A549 (cell line): ENCODE measurements around the gene RPRD1A.

ENCODE experiments used
- CBX8 ChIP-seq: fragments of 200-600 bp; sonication (generic); IDR thresholded peaks from 2 replicates; pipeline ENCODE4 v1.6.1; 2016
- CEBPB ChIP-seq, 2 experiments: fragments of >200 bp in 1 of 2; sonication (Bioruptor Twin) in 1 of 2; formaldehyde crosslinking in 1 of 2; IDR thresholded peaks; 2 replicates each; pipeline ENCODE4 v1.6.1; 2012 to 2016
- EHMT2 ChIP-seq: fragments of 200-600 bp; sonication (generic); IDR thresholded peaks from 2 replicates; pipeline ENCODE4 v1.6.1; 2016; ENCODE audit warnings: antibody characterized with exemption, low read depth, mild to moderate bottlenecking, moderate library complexity
- EP300 ChIP-seq, 2 experiments: fragments of >200 bp; sonication (Bioruptor Twin); formaldehyde crosslinking; IDR thresholded peaks; 2 replicates in 1 of 2; 3 replicates in 1 of 2; pipeline ENCODE4 v1.6.1; 2016 to 2017
- ESRRA ChIP-seq: fragments of 150-350 bp; IDR thresholded peaks from 2 replicates; pipeline ENCODE4 v1.6.1; 2014; ENCODE audit warnings: mild to moderate bottlenecking, low read length, borderline replicate concordance
- NR3C1 ChIP-seq: fragments of >200 bp; sonication (Bioruptor Twin); formaldehyde crosslinking; IDR thresholded peaks from 3 replicates; pipeline ENCODE4 v1.6.1; 2017
- POLR2A ChIP-seq: IDR thresholded peaks from 2 replicates; pipeline ENCODE4 v1.6.1; 2012; ENCODE audit warnings: mild to moderate bottlenecking, low read length
- POLR2AphosphoS2 ChIP-seq: conservative IDR thresholded peaks from 2 replicates; pipeline ENCODE4 v1.6.1; 2012; ENCODE audit warnings: low read length, improper control_type of control experiment, inconsistent platforms
- RCOR1 ChIP-seq: fragments of 150-350 bp; IDR thresholded peaks from 2 replicates; pipeline ENCODE4 v1.6.1; 2014; ENCODE audit warnings: antibody characterized with exemption, low read length, low read depth
- TP53 ChIP-seq: fragments of 250-450 bp; sonication (Bioruptor Pico); IDR thresholded peaks from 2 replicates; pipeline ENCODE4 v1.5.0; 2021; ENCODE audit warnings: mild to moderate bottlenecking, moderate library complexity
- TF ChIP-seq, protein P1 (sequence below): fragments of >200 bp; sonication (Bioruptor Twin); formaldehyde crosslinking; IDR thresholded peaks from 3 replicates; pipeline ENCODE4 v1.5.1; 2016

DNA sequence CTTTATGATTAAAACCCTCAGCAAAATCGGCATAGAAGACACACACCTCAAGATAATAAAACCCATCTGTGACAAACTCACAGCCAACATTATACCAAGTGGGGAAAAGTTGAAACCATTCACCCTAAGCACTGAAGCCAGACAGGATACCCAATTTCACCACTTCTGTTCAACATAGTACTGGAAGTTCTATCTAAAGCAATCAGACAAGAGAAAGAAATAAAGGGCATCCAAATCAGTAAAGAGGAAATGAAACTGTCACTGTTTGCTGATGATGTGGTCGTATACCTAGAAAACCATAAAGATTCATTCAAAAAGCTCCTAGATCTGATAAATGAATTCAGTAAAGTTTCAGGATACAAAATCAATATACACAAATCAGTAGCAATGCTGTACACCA lies 16.4 kb upstream of the RPRD1A start:
- TF ChIP-seq POLR2A (no peak), TP53 (CRISPR knock-in tag) (no peak), CEBPB (IDR thresholded peaks at IDR 0.05) (no peak), CBX8 (no peak), EP300 (IDR thresholded peaks at IDR 0.05) (no peak), RCOR1 (no peak), POLR2AphosphoS2 (no peak), ESRRA (no peak), NR3C1 (no peak), EHMT2 (no peak)
- TF ChIP-seq, protein P1, sequence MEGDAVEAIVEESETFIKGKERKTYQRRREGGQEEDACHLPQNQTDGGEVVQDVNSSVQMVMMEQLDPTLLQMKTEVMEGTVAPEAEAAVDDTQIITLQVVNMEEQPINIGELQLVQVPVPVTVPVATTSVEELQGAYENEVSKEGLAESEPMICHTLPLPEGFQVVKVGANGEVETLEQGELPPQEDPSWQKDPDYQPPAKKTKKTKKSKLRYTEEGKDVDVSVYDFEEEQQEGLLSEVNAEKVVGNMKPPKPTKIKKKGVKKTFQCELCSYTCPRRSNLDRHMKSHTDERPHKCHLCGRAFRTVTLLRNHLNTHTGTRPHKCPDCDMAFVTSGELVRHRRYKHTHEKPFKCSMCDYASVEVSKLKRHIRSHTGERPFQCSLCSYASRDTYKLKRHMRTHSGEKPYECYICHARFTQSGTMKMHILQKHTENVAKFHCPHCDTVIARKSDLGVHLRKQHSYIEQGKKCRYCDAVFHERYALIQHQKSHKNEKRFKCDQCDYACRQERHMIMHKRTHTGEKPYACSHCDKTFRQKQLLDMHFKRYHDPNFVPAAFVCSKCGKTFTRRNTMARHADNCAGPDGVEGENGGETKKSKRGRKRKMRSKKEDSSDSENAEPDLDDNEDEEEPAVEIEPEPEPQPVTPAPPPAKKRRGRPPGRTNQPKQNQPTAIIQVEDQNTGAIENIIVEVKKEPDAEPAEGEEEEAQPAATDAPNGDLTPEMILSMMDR: no peak
